Left ventricle myocardium superior (tissue), 1 donor: ENCODE data around the gene SRPK1. TPM values are rescaled to one million over a fixed set of nuclear protein-coding genes. Genes with fewer than 3 reads are reported as not detected.
"Not testable (repeated sequence)": the region's sequence is repeated elsewhere in the genome, so short reads cannot be mapped to it uniquely, and the experiment has no call there.

Experiments
- ATAC-seq: fragments of 200-7000 bp; cut with Tn5 transposase; one replicate; pipeline ENCODE4 v1.9.1; 2020; ENCODE audit warnings: mild to moderate bottlenecking, moderate library complexity
- DNase-seq: peaks from one replicate; pipeline ENCODE4 v3.0.0-alpha.2; 2020
- intact Hi-C: fragments of 100-400 bp; cut with micrococcal nuclease; formaldehyde crosslinking; loops from one replicate; pipeline ENCODE4 v1.11.0; 2022
- total RNA-seq: library from RNA; stranded (reverse); fragmentation: NEBNext Ultra II Directional; extraction: Animal tissue kit (Norgen Biotek cat#: 25700); gene quantifications from one replicate; pipeline ENCODE4 v1.2.1, GENCODE V29; 2021
- donor health status: DM: no; HTN: yes; CAD: no; lungs with severe emphysema.

SRPK1 gene
- total RNA-seq, 1 donor from 2014 or later: 19.6 TPM

DNA sequence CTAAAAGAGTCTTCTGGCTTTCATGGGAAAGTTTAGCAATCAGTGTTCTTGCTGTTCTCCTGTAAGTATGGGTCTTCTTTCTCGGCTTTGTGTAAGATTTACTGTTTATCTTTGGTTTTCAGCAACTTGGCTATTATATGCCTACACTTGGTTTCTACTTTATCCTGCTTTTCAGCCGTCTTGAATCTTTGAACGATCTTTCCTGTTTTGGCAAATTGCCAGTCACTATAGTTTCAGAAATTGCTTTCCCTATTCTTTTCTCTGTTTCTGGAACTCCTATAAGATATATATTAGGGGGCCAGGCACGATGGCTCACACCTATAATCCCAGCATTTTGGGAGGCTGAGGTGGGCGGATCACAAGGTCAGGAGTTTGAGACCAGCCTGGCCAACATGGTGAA is 14.6 kb upstream of the SRPK1 start:
- intact Hi-C loops: no loop called here
- no peak for ATAC-seq
- DNase-seq: no peak

DNA sequence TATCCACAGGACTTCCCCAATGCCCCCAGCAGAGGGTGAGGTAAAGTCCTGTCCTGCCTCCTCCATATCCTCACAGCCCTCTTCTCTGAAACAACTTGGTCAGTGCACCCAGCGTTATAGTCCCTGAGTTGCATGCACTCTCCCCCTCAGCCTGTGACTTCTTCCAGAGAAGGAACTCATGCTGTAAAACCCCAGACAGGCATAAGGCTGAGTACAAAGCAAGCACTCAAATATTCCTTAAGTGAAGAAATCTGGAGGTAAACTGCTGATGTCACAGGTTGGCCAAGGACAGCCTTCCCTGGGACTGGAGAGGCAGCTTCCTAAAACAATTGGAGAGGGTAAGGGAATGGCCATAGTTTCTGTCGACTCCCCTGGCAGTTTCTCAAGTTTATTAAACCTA is 12.9 kb upstream of the SRPK1 start:
- ATAC-seq: no peak
- intact Hi-C loops: no loop called here
- DNase-seq: no peak

DNA sequence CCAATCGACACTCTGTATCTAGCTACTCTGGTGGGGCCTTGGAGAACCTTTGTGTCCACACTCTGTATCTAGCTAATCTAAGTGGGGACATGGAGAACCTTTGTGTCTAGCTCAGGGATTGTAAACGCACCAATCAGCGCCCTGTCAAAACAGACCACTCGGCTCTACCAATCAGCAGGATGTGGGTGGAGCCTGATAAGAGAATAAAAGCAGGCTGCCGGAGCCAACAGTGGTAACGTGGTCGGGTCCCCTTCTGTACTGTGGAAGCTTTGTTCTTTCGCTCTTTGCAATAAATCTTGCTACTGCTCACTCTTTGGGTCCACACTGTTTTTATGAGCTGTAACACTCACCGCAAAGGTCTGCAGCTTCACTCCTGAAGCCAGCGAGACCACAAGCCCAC is 11.0 kb upstream of the SRPK1 start:
- ATAC-seq, intact Hi-C loops, DNase-seq: not testable (repeated sequence)

DNA sequence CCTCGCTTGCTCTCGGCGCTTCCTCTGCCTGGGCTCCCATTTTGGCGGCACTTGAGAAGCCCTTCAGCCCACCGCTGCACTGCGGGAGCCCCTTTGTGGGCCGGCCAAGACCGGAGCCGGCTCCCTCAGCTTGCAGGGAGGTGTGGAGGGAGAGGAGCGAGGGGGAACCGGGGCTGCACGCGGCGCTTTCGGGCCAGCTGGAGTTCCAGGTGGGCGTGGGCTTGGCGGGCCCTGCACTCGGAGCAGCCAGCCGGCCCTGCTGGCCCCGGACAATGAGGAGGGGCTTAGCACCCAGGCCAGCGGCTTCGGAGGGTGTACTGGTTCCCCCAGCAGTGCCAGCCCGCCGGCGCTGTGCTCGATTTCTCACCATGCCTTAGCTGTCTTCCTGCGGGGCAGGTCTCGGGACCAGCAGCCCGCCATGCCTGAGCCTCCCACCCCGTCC is 10.2 kb upstream of the SRPK1 start:
- intact Hi-C loops: no loop called here
- no peak for ATAC-seq
- no peak for DNase-seq

- intact Hi-C loops: no loop called here
- ATAC-seq (no peak), DNase-seq (no peak)
Observed at GRCh38 chr6:35929601-35930000, 8.7 kb upstream of the SRPK1 start.

GRCh38 chr6:35926509-35927215 is 5.8 kb upstream of the SRPK1 start:
- intact Hi-C loops: no loop called here
- ATAC-seq (no peak), DNase-seq (no peak)

- intact Hi-C loops: no loop called here
- ATAC-seq (no peak), DNase-seq (no peak)
Observed at GRCh38 chr6:35925961-35926360, 5.1 kb upstream of the SRPK1 start.

DNA sequence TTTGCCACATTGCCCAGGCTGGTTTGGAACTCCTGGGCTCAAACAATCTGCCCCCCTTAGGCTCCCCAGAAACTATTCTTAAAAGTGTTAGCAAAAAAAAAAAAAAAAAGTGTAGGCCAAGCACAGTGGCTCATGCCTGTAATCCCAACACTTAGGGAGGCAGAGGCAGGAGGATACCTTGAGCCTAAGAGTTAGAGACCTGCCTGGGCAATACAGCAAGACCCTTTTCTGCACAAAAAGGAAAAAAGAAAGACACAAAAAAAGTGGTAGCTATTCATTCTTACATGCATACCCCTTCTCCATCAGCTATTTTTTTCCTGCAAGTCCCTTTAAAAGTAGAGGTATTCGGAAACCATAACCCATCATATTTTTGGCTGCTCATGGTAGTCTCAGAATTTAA is 3.2 kb upstream of the SRPK1 start:
- ATAC-seq: no peak
- intact Hi-C loops: no loop called here
- DNase-seq: no peak

GRCh38 chr6:35922139-35922554 is 1.2 kb upstream of the SRPK1 start:
- intact Hi-C loops: no loop called here
- ATAC-seq (no peak), DNase-seq (no peak)

- intact Hi-C loops: no loop called here
- ATAC-seq: peak; percentile 34
- DNase-seq: peak; percentile 35
Observed at GRCh38 chr6:35919827-35920751, 809 bp downstream of the SRPK1 start.

DNA sequence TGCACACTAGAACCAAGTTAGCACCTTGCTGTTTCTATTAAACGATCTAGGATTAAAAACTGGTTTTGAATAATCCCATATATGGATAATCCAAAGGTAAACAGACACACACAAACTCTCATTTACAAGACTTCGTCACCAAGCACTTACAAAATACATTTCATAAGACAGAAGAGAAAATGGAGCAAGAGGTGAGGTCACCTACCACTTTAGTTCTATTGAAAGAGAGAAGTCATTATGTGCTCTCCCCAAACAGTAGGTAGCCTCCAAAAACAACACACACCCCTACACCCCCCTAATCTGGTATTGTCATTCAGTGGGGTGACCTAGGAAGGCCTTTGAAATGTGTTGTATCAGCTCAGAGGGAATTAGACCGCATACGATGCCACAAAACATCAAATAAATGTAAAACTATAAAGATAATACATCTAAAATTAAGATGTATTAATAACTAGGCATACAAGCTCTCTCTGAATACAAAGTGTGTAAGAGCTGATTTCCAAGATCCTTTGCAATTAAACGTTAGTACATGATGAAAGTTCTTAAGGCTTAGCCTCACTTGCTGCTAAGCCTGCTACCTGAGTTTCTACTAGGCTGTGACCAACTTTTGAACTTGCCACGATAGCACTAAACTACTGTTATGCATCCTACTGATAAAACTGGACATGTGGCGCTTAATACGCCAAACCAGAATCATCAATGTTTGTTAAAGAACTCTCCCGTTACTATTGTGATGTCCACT is 1.6 kb downstream of the SRPK1 start:
- ATAC-seq (no peak), DNase-seq (no peak)
- intact Hi-C loops: no loop called here

- DNase-seq, ATAC-seq, intact Hi-C loops: not testable (repeated sequence)
Observed at GRCh38 chr6:35916893-35917292, 4.0 kb downstream of the SRPK1 start.

- intact Hi-C loops: no loop called here
- DNase-seq (no peak), ATAC-seq (no peak)
Observed at GRCh38 chr6:35916056-35916455, 4.8 kb downstream of the SRPK1 start.

GRCh38 chr6:35914536-35914935 is 6.4 kb downstream of the SRPK1 start:
- ATAC-seq (no peak), DNase-seq (no peak)
- intact Hi-C loops: no loop called here

DNA sequence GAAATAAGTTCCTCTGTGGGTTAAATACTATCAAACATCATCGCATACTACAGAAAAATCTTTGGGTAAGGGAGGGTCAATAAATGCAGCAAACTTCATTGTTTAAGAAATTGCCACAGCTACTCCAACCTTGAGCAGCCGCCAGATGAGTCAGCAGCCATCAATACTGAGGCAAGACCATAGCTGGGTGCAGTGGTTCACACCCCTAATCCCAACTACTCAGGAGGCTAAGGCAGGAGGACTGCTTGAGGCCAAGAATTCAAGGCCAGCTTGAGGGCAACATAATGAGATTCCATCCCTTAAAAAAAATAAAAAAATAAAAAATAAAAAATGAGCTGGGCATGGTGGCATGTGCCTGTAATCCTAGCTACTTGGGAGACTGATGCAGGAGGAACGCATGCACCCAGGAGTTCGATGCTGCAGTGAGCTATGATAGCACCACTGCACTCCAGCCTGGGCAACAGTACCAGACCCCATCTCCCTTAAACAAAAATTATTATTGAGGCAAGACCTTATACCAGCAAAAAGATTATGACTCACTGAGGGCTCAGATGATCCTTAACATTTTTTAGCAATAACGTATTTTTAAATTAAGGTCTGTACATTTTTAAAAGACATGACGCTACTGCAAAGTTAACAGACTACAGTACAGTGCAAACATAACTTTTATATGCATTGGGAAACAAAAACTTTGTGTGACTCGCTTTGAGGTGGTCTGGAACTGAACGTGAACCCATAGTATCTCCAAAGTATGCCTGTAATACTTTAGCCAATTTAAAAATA is 8.8 kb downstream of the SRPK1 start:
- DNase-seq (no peak), ATAC-seq (no peak)
- intact Hi-C loops: no loop called here

- ATAC-seq, intact Hi-C loops, DNase-seq: not testable (repeated sequence)
Observed at GRCh38 chr6:35909571-35909970, 11.3 kb downstream of the SRPK1 start.

DNA sequence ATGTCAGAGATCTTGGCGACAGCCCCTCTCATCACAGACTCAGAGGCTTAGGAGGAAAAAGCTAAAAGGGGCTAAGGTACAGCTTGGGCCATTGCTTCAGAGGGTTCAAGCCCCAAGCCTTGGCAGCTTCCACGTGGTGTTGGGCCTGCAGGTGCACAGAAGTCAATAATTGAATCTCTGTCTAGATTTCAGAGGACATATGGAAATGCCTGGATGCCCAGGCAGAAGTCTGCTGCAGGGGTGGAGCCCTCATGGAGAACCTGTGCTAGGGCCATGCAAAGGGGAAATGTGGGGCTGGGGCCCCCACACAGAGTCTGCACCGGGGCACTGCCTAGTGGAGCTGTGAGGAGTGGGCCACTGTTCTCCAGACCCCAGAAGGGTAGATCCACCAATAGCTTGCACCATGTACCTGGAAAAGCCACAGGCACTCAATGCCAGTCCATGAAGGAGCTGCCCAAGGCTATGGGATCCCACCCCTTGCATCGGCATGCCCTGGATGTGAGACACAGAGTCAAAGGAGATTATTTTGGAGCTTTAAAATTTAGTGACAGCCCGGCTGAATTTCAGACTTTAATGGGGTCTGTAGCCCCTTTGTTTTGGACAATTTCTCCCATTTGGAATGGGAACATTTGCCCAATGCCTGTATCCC is 12.0 kb downstream of the SRPK1 start:
- DNase-seq, ATAC-seq, intact Hi-C loops: not testable (repeated sequence)

GRCh38 chr6:35907750-35908149 is 13.1 kb downstream of the SRPK1 start:
- intact Hi-C loops: no loop called here
- ATAC-seq: no peak
- no peak for DNase-seq

- ATAC-seq (no peak), DNase-seq (no peak)
- intact Hi-C loops: no loop called here
Observed at GRCh38 chr6:35906499-35906846, 14.4 kb downstream of the SRPK1 start.
